Activated CD4-positive, alpha-beta T cell treated with anti-CD3 and anti-CD28 coated beads, Interleukin-2, amount 10 ng/mL, durations not matched to agents 24 days and 14 days (primary cell): ENCODE results near the gene FABP3. TPM values are rescaled to one million over a fixed set of nuclear protein-coding genes. Genes with fewer than 3 reads are reported as not detected.
A peak's percentile ranks its signal among the peaks of the same experiment; 100 is the strongest.

Experiments used
- DNase-seq: peaks from one replicate; pipeline ENCODE4 v3.0.0; 2022
- H3K27ac Mint-ChIP-seq: one replicate; pipeline ENCODE4 v1.8.0; 2022; ENCODE audit warnings: mild to moderate bottlenecking, mixed read lengths
- H3K27me3 Mint-ChIP-seq: one replicate; pipeline ENCODE4 v1.8.0; 2022; ENCODE audit warnings: mixed read lengths
- H3K36me3 Mint-ChIP-seq: one replicate; pipeline ENCODE4 v1.8.0; 2022; ENCODE audit warnings: low read depth, mild to moderate bottlenecking, mixed read lengths
- H3K4me1 Mint-ChIP-seq: one replicate; pipeline ENCODE4 v1.8.0; 2021; ENCODE audit warnings: mixed read lengths
- H3K4me3 Mint-ChIP-seq: one replicate; pipeline ENCODE4 v1.8.0; 2022; ENCODE audit warnings: mild to moderate bottlenecking, moderate library complexity, mixed read lengths
- H3K9me3 Mint-ChIP-seq: one replicate; pipeline ENCODE4 v1.8.0; 2021; ENCODE audit warnings: mixed read lengths
- intact Hi-C: fragments of 100-400 bp; cut with micrococcal nuclease; formaldehyde crosslinking; loops from one replicate; pipeline ENCODE4 v1.15.1; 2023
- total RNA-seq: library from RNA; stranded (reverse); gene quantifications from 2 replicates; pipeline ENCODE4 v1.2.3, GENCODE V29; 2022

FABP3 gene
- total RNA-seq, 1 donor from 2014 or later = not detected

GRCh38 chr1:31372751-31373055 is 173 bp downstream of the FABP3 start:
- no peaks in the 10 kb centered on the region for H3K36me3 Mint-ChIP-seq
- H3K27me3 Mint-ChIP-seq = peaks cover 9% of the 10 kb centered on the region
- H3K4me1 Mint-ChIP-seq = peaks cover 11% of the 10 kb centered on the region
- intact Hi-C loops = no loop called here
- H3K4me3 Mint-ChIP-seq = peak overlapping the region; percentile 30
- no peak overlapping the region for H3K27ac Mint-ChIP-seq
- H3K9me3 Mint-ChIP-seq = no peaks in the 10 kb centered on the region
- DNase-seq = no peak

- DNase-seq = no peak
- Mint-ChIP-seq H3K9me3 (no peaks in the 10 kb centered on the region), H3K4me3 (no peak overlapping the region), H3K4me1 (peaks cover 11% of the 10 kb centered on the region), H3K27ac (no peak overlapping the region), H3K36me3 (no peaks in the 10 kb centered on the region), H3K27me3 (peaks cover 9% of the 10 kb centered on the region)
- intact Hi-C loops = no loop called here
These were observed 825 bp downstream of the FABP3 start for GRCh38 chr1:31372051-31372450.

GRCh38 chr1:31371121-31371959 is 1.5 kb downstream of the FABP3 start:
- no peaks in the 10 kb centered on the region for H3K9me3 Mint-ChIP-seq
- intact Hi-C loops = no loop called here
- peaks cover 8% of the 10 kb centered on the region for H3K4me1 Mint-ChIP-seq
- H3K36me3 Mint-ChIP-seq = no peaks in the 10 kb centered on the region
- no peak overlapping the region for H3K27ac Mint-ChIP-seq
- no peak for DNase-seq
- H3K27me3 Mint-ChIP-seq = peaks cover 7% of the 10 kb centered on the region
- H3K4me3 Mint-ChIP-seq = no peak overlapping the region

GRCh38 chr1:31370565-31370964 is 2.3 kb downstream of the FABP3 start:
- intact Hi-C loops = no loop called here
- Mint-ChIP-seq H3K4me1 (peaks cover 8% of the 10 kb centered on the region), H3K4me3 (no peak overlapping the region), H3K9me3 (no peaks in the 10 kb centered on the region), H3K36me3 (no peaks in the 10 kb centered on the region), H3K27me3 (peaks cover 7% of the 10 kb centered on the region), H3K27ac (no peak overlapping the region)
- DNase-seq = no peak

GRCh38 chr1:31370021-31370420 is 2.9 kb downstream of the FABP3 start:
- intact Hi-C loops = no loop called here
- Mint-ChIP-seq H3K27me3 (peaks cover 7% of the 10 kb centered on the region), H3K9me3 (no peaks in the 10 kb centered on the region), H3K4me1 (peaks cover 8% of the 10 kb centered on the region), H3K4me3 (no peak overlapping the region), H3K36me3 (no peaks in the 10 kb centered on the region), H3K27ac (no peak overlapping the region)
- DNase-seq = no peak

GRCh38 chr1:31368611-31369107 is 4.2 kb downstream of the FABP3 start:
- intact Hi-C loops = no loop called here
- Mint-ChIP-seq H3K36me3 (peaks cover 5% of the 10 kb centered on the region), H3K27ac (no peak overlapping the region), H3K4me3 (no peak overlapping the region), H3K9me3 (no peaks in the 10 kb centered on the region), H3K27me3 (peaks cover 5% of the 10 kb centered on the region), H3K4me1 (peaks cover 6% of the 10 kb centered on the region)
- DNase-seq = no peak

- DNase-seq = no peak
- Mint-ChIP-seq H3K27ac (no peak overlapping the region), H3K4me1 (no peaks in the 10 kb centered on the region)
These were observed 6.1 kb downstream of the FABP3 start for GRCh38 chr1:31366796-31367195.

GRCh38 chr1:31364561-31365250 is 8.2 kb downstream of the FABP3 start:
- intact Hi-C loops = no loop called here
- H3K27ac Mint-ChIP-seq = no peak overlapping the region

More at GRCh38 chr1:31366796-31367195, 6.1 kb downstream of the FABP3 start:
- intact Hi-C loops = no loop called here
- no peak overlapping the region for H3K4me3 Mint-ChIP-seq
- H3K36me3 Mint-ChIP-seq = peaks cover 7% of the 10 kb centered on the region
- no peaks in the 10 kb centered on the region for H3K27me3 Mint-ChIP-seq
- no peaks in the 10 kb centered on the region for H3K9me3 Mint-ChIP-seq

GRCh38 chr1:31362032-31362431 is 10.8 kb downstream of the FABP3 start:
- Mint-ChIP-seq H3K36me3 (peaks cover 18% of the 10 kb centered on the region), H3K27ac (no peak overlapping the region), H3K27me3 (no peaks in the 10 kb centered on the region), H3K4me3 (no peak overlapping the region), H3K4me1 (no peaks in the 10 kb centered on the region), H3K9me3 (no peaks in the 10 kb centered on the region)
- intact Hi-C loops = no loop called here
- no peak for DNase-seq

More at GRCh38 chr1:31364561-31365250, 8.2 kb downstream of the FABP3 start:
- H3K27me3 Mint-ChIP-seq = no peaks in the 10 kb centered on the region
- no peak overlapping the region for H3K4me3 Mint-ChIP-seq
- no peaks in the 10 kb centered on the region for H3K4me1 Mint-ChIP-seq
- no peak for DNase-seq
- H3K9me3 Mint-ChIP-seq = no peaks in the 10 kb centered on the region
- H3K36me3 Mint-ChIP-seq = peaks cover 9% of the 10 kb centered on the region

GRCh38 chr1:31361607-31362006 is 11.3 kb downstream of the FABP3 start:
- Mint-ChIP-seq H3K4me1 (no peaks in the 10 kb centered on the region), H3K4me3 (no peak overlapping the region), H3K9me3 (no peaks in the 10 kb centered on the region), H3K36me3 (peaks cover 18% of the 10 kb centered on the region), H3K27ac (no peak overlapping the region), H3K27me3 (no peaks in the 10 kb centered on the region)
- intact Hi-C loops = no loop called here
- DNase-seq = no peak

- no peak for DNase-seq
- Mint-ChIP-seq H3K36me3 (peaks cover 22% of the 10 kb centered on the region), H3K27ac (no peak overlapping the region), H3K9me3 (no peaks in the 10 kb centered on the region), H3K4me1 (no peaks in the 10 kb centered on the region), H3K27me3 (no peaks in the 10 kb centered on the region), H3K4me3 (no peak overlapping the region)
- intact Hi-C loops = no loop called here
These were observed 16.4 kb downstream of the FABP3 start for GRCh38 chr1:31356427-31356826.

- no peaks in the 10 kb centered on the region for H3K27me3 Mint-ChIP-seq
- no peak overlapping the region for H3K27ac Mint-ChIP-seq
- no peak for DNase-seq
- H3K4me3 Mint-ChIP-seq = no peak overlapping the region
- no peaks in the 10 kb centered on the region for H3K9me3 Mint-ChIP-seq
- peaks cover 28% of the 10 kb centered on the region for H3K36me3 Mint-ChIP-seq
- intact Hi-C loops = no loop called here
- H3K4me1 Mint-ChIP-seq = no peaks in the 10 kb centered on the region
These were observed 18.6 kb downstream of the FABP3 start for GRCh38 chr1:31354283-31354682.

GRCh38 chr1:31348449-31348848 is 24.4 kb downstream of the FABP3 start:
- peaks cover 20% of the 10 kb centered on the region for H3K36me3 Mint-ChIP-seq
- DNase-seq = no peak

GRCh38 chr1:31346785-31347184 is 26.1 kb downstream of the FABP3 start:
- H3K4me1 Mint-ChIP-seq = no peaks in the 10 kb centered on the region
- intact Hi-C loops = no loop called here
- H3K27ac Mint-ChIP-seq = no peak overlapping the region
- DNase-seq = no peak
- peaks cover 15% of the 10 kb centered on the region for H3K36me3 Mint-ChIP-seq
- no peak overlapping the region for H3K4me3 Mint-ChIP-seq
- no peaks in the 10 kb centered on the region for H3K9me3 Mint-ChIP-seq
- no peaks in the 10 kb centered on the region for H3K27me3 Mint-ChIP-seq

More at GRCh38 chr1:31348449-31348848, 24.4 kb downstream of the FABP3 start:
- intact Hi-C loops = no loop called here
- Mint-ChIP-seq H3K9me3 (no peaks in the 10 kb centered on the region), H3K4me3 (no peak overlapping the region), H3K4me1 (no peaks in the 10 kb centered on the region), H3K27ac (no peak overlapping the region), H3K27me3 (no peaks in the 10 kb centered on the region)
